HG02852 (cell line): ENCODE results near the gene KBTBD13.

Experiments
- ATAC-seq: cut with Tn5 transposase; IDR thresholded peaks from one replicate; pipeline ENCODE4 v1.9.1; 2021; ENCODE audit warnings: mild to moderate bottlenecking, moderate library complexity; ENCODE audit not compliant: unreplicated experiment

KBTBD13 gene

DNA sequence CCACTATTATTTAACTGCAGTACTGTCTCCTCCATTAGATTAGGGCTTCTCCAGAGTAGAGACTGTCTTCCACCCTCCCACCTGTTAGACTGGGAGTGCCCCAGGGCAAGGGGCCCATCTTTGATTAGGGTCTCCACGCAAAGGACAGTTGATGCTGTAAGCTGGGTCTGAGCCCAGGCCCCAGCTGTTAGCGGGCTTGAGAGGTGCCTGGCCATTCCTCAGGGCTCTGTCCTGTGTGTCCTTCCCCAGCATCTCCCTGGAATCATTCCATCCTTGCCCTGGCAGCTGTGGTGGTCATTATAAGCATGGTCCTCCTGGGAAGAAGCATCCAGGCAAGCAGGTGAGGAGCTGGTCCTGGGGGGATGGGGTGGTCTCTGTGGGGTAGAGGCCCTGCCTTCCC lies 25.3 kb upstream of the KBTBD13 start:
- ATAC-seq: no peak

DNA sequence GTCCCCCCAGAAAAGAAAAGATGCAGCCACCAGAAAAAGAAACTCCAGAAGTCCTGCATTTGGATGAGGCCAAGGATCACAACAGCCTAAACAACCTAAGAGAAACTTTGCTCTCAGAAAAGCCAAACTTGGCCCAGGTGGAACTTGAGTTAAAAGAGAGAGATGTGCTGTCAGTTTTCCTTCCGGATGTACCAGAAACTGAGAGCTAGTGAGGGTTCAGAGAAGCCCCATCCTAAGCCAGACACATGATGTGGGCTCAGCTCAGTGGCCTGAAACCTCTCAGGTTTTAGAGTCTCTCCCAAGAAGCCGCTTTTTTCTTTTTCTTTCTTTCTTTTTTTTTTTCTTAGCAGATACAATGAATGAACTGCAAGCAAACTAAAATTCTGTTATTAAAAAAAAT lies 23.6 kb upstream of the KBTBD13 start:
- ATAC-seq: no peak

DNA sequence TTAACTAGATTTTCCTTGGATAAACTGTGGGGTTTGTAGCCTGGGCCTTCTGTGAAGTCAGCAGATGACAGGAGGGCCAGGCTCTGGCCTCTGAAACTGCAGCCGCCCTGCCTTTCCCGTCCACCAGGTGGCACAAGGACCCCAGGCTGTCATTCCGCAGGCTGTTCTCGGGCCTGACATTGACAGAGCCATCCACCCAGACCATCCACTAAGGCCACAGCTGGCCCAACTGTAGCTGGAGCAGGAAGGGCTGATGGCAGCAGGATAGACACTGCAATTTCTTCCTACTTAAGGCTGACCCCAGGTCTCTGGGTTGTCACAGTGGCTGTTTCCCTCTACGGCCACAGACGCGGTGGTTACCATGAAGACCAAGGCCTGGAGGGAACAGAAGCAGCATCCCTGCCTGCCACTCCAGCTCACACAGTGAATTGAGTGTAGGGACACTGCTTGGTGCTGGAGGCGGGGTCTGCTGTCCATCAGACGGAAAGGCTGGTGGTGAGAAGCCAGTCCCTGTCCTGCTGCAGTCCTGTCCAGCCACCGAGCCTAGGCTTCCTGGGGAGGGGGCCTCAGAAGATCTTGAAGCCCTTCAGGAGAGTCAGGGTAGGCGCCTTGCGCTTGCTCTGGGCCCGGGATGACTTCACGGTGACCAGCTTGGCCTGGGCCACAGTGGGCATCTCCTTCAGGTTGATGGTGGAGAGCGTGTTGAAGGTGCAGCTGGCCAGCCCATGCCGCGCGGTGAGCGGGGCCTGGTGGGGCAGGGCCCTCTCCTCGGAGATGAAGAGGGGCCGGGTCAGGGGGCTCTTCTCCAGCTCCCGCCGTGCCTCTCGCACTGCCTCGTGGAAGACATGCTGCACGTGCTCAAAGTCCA lies 22.0 kb upstream of the KBTBD13 start:
- ATAC-seq: no peak

DNA sequence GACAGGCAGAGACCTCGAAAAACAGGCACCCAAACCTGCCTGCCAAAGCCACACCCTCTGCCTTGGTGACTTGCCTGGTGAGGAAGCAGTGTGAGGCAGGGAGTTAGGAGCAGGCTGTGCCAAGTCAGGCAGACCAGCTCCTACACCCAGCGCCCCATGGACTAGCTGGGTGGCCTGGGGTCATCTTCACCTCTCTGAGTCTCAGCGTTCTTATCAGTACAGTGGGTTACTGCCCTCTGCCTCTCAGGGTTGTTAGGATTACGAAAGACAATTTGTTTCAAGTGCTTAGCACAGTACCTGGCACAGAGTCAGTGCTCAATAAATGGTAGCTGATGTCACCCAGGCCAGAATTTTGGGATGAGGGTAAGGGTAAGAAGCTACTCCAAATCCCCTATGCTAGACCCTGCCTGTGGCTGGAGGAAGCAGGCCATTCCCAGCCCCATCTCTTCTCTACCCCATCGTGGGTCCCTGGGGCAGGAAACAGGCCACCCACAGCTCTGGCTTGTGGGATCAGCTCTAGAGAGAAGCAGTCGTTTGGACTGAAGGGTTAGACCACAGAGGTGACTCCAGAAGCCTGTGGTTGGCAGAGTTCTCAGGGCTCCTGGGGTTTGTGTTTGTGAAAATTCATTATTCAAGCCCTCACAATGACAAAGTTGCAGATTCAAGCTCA lies 21.2 kb upstream of the KBTBD13 start:
- ATAC-seq: no peak

DNA sequence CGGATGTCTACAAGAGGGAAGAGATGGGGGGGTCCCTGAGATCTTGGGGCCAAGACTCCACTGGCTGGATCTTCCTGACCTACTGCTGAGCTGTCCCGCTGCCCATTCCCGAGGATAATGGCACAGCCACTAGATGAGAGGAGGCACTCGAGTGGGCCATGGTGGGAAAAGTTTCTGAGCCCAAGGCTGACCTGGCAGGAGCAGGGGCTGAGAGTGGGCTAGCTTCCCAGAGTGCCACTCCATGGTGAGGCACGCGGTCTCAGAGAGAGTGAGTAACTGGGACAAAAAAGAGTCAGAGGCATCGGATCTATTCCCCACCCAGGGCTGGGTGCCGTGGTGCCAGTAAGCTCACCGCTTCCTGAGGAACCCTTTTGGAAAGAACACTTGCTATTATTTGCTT lies 20.4 kb upstream of the KBTBD13 start:
- ATAC-seq: no peak

DNA sequence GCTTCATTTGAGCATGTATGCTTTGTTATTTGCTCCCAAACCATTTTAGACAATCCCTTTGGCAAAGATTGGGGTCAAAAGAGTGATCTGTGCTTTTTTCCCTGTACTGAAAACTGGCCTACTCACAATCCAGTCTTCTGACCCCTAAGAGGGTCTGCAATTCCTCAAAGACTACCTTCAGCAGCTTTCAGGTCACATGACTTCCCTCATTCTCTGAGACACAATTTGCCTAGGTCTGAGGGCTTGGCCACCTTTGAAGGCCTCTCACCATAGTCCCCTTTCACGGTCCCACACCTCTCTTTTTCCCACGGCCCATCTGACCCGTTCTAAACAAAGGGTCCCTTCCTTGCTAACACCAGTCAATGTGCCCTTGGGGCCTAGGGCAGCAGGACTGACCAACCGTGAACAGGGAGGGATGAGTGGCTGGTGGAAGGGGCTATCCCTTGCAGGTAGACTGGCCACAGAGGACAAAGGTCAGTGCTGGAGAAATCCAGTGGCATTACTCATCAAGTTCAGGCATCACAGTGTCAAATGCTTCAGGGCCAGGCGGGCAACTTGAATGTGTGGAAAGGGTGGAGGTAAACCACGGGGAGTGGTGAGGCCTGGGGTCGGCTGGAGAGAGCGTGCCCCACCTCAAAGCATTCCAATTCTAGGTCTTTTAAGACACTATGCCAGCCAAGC lies 19.5 kb upstream of the KBTBD13 start:
- ATAC-seq: no peak

DNA sequence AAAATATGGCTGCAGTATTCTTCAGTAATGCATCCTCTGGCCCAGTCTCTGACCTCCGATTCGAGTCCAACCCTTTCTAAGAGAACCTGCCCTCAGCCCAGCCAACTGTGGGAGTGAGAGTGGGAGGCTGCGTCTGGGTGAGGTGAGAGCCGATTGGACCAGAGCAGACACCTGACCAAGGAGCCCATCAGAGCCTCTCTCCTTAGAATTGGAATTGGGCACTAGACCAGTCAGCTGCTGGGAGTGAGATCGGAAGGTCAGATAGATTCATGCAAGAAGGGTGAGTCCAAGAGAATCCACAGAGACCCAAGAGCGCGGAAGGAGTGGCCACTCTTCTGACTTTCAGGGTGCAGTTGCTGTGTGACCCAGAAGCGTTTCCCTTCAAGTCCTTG lies 19.0 kb upstream of the KBTBD13 start:
- no peak for ATAC-seq

DNA sequence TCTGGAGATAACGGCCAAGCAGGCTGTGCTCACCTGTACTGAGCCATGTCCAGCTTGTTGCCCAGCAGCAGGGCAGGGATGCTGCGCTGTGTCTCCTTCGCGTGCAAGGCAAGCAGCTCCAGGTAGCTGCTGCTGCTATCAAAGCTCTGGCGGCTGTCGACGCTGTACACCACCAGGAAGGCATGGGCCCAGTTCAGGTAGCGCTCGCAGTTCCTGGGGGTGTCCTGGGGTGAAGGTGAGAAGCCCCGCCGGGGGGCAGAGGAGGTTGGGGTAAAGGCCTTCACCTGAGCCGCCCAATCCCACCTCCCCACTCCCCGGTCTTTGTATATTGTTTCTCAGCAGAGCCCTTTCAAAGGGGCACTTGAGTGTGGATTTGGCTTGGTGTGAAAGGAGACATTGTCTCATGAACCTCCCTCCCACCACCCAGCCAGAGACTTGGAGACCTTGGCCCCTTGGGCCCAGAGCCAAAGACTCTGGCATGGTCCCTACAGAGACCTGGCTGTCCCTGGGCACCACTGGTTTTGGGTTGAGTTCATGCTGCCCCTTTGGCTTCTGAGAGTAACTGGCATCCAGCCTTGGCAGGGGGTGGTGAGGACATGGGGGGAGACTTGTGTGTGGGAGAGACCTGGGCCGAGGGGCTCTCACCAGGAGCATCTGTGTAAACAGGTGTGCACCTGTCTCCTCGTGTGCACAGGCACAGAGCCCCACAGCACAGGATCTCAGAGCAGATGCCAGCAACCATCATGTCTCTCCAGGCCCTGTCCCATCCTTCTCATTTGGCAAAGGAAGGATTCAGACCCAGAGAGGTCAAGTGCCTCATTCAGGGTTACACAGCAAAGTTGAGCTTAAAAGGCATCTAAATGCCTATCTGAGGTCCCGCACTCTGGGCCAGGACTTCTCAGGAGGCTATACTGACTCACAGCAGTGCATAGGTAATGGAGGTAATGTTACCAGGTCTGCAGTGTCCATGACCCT lies 17.9 kb upstream of the KBTBD13 start:
- ATAC-seq: no peak

DNA sequence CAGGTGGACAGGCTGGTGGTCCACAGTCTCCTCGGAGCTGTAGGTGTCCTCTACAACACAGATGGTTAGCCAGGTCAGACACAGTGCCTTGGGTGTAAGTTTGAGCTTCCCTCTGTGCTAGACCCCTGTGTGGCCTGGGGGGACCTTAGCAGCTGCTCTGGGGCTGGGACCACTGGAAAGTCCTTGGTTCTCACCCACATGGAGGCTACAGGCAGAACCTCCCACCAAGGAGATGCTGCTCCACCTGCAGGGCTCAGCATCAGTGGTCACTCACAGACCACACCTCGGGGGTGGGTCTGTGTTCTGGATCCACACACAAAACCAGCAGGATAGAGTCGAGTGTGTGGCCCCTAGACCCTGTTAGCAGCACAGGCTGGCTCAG lies 17.2 kb upstream of the KBTBD13 start:
- ATAC-seq: no peak

DNA sequence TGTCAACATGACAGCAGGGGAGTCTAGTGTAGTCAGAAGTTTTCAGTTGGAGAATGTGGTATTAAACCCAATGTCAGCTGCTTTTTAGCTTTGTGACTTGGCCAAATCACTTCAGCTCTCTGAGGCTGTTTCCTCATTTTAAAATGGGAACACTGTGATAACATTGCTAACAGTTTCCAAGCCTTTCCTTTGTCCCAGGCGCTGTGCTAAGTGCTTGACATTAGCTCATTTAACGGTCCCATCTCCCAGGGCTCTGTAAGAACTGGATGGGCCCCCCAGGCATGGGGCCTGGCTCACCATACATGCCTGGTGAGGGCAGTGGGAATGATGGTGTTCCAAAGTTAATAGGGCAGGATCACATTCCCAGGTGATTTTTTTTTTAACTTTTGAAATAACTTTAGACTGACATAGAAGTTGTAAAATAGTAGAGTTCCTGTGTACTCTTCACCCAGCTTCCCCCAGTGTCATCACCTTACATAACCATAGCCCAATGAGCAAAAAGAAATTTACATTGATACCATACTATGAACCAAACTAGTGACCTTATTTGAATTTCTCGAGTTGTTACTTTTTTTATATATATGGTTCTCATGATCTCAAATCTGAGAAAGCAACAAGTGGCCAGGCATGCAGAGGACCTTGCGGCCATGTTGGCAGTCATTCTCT lies 16.5 kb upstream of the KBTBD13 start:
- no peak for ATAC-seq

DNA sequence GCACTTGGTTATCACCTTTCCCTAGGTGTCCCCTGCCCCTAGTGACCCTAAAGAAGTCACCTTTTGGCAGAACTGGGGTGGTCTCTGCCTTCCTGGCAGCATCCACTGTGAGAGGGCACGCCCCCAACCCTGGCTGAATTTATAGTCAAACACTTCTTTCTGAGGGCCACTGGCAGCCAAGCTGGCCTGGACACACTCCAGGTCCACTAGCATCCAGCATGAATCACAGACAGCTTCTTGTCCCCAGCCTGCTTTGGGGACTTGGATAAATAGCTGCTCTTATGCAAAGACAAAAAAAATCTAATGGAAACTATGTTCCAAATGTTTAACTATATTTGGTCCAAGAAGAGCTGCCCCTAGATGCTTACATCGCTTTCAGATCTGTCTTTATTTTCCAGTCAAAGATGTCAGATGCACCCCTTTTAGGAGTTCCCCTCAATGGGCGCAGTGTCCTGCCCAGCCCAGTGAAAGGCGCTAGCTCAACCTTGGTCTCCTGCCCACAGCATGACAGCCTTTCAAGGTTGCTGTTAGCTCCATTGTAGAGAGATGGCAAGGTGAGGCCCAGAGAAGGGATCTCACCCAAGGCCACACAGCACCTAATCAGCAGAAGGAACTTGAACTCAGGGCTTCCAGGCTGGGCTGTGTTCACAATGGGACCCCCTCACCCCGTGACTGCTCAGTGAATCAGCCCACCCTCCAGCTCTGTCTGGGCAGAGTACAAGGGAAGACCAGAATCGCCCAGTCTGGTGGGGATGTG lies 15.7 kb upstream of the KBTBD13 start:
- ATAC-seq: no peak

DNA sequence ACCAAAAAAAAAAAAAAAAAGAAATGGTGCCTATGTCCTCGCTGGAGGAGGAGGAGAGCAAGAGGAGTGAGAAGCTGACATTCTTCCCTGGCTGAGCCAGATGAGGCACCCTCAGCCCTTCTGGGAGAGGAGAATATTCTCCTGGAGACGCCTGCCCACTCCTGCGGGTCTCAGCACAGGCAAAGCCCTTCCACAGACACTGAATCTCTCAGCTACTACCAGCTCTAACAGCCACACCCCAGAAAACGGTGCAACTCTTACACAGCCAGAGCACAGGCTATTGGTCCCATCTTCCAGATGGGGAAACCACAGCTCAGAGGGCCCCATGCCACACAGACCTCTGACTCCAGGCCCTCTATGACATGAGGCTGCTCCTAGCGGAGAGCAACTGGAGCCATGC lies 14.5 kb upstream of the KBTBD13 start:
- no peak for ATAC-seq

DNA sequence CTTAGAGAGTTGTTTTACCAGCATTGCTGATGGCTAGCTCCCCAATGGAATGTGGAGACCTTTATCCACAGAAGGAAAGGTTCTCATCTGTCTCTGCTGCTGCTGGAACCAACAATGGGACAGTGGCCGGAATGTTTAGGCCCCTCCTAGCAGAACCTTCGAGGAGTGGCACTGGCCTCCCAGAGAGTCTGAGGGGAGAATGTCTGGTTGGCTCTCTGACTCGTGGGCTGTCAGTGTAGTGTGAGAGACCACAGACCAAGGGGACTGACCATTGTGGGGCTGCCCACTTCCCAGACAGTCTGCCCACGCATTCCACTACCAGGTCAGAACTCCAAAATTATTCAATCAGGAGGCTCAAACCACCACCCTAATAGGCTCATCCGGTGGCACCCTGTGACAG lies 13.8 kb upstream of the KBTBD13 start:
- ATAC-seq: no peak

DNA sequence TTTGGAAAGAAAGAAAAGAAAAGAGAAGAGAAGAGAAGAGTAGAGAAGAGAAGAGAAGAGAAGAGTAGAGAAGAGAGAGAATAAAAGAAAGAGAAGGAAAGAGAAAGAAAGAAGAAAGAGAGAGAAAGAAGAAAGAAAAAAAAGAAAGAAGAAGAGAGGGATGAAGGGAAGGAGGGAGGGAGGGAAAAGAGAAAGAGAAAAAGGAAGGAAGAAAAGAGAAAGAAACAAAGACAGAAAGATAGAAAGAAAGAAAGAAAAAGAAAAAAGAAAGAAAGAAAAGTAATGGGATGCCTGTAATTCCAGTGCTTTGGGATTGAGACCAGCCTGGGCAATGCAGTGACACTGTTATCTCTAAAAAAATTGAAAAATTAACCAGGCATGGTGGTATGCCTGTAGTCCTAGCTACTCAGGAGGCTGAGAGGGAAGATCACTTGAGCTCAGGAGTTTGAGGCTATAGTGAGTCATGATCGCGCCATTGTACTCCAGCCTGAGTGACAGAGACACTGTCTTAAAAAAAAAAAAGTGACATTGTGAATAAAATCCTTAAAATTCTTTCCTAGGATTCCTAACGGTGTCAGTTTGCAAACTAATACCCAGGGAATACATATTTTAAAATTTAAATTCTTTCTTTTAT lies 10.4 kb upstream of the KBTBD13 start:
- no peak for ATAC-seq

DNA sequence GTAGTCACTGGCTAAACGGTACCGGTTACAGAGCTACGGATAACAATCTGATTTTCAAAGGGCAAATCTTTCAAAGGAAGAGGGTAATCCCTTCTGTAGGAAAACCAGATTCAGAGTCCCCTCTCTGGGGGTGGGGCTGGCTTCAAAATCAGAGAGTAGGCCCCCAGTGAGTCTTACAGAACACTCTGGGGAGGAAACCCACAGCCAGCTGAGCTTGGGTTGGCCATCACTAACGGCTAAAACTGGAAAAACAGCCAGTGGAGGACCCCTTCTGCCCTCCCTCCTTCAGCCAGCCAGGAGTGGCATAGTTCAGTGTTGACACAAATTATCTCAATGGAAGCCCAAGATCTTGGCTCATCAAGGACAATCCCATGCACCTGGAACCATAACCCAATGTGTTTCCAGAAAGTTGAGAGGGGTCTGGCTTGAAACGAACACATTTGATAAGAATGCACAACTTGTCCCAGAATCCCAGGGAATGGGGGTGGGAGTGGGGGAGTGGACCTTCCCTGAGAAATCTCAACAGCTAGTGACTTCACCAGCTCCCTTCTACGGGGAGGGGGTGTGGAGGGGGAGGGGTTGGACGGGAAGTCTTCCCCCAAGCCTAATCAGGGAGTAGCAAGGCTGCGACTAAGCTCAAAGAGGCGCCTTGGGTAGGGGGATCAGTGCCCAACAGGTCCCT lies 9.8 kb upstream of the KBTBD13 start:
- ATAC-seq: no peak

DNA sequence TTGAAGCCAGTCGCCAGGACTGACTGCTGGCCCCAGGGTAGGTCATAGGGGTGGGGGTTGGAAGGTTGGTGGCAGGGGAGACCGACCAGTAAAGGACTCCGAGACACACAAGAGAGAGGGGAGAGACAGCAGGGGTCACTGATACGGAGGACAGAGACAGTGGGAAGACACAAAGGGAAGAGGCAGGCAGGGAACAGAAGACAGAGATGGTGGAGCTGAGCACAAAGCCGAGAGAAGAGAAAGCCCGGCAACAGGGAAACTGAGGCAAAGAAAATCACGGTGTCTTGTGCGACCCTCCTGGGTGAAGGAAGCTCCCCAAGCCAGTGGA lies 9.3 kb upstream of the KBTBD13 start:
- no peak for ATAC-seq

DNA sequence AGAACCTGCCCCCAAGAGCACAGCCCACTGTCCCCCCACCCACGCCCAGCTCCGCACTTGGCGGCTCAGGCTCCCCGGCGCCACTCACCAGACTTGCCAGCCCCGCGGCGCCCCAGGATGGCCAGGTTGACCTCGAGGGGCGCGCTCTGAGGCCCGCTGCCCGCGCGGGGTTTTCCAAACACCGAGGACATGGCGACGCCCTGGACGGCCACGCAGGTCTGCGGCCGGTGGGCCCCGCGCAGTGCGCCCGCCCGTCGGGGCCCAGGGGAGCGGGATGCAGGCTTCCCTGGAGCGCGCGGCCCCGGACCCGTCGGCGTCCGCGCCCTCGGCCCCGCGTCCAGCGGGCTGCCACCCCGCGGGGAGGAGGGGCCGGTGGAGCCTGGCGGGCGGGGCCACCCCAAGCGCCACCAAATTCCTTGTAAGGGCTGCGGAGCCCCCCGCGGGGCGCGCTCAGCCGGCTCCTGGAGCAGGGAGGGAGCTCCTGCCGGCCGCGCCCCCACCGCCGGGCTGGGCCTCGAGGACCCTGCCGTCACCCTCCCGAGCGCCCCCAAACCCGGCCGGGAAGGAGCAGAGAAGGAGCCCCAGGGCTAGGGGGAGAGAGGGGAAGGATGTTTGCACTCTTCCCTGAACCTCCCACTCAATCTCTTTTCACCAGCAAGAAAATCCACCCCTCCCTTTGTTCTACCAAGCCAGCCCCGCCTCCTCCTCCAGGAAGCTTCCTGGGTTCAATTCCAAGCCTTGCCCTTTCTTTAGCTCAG lies 8.7 kb upstream of the KBTBD13 start, which contains the start of gene RASL12:
TSS of gene RASL12 (minus strand) at position 347 of the 758 bp plus-strand sequence. CDS start at position 191, 156 bp downstream.
- ATAC-seq: no peak

DNA sequence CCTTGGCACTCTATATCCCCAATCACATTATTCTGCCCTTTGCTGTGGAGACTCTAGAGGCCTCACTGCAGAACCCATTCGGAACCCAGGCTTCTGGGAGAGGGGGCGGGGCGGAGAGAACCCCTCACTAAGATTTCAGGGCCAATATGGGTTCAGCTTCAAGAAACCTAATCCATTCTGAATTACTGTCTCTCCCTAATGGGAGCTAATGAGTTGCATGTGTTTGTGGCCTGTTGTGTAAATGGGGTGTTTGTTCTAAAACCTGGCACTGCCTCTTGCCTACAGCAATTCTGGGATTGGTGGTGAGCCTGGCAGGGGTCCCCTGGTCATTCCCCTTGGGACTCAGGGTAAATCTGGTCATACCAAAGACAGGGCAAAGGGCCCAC lies 8.2 kb upstream of the KBTBD13 start:
- ATAC-seq: no peak
